Dendritic cell treated with granulocyte-macrophage colony-stimulating factor and Interleukin-4, amounts not matched to agents 40 ng/mL and 50 ng/mL, for 4 days (primary cell): Measurements from ENCODE around the gene IFT20.

Source experiments
- H3K27ac Mint-ChIP-seq: one replicate; pipeline ENCODE4 v1.8.0; 2022; ENCODE audit warnings: mild to moderate bottlenecking, mixed read lengths
- H3K27me3 Mint-ChIP-seq: one replicate; pipeline ENCODE4 v1.8.0; 2022; ENCODE audit warnings: mild to moderate bottlenecking, mixed read lengths
- H3K36me3 Mint-ChIP-seq: one replicate; pipeline ENCODE4 v1.8.0; 2022; ENCODE audit warnings: low read depth, mixed read lengths
- H3K4me1 Mint-ChIP-seq: one replicate; pipeline ENCODE4 v1.8.0; 2022; ENCODE audit warnings: low read depth, mixed read lengths
- H3K4me3 Mint-ChIP-seq: one replicate; pipeline ENCODE4 v1.8.0; 2022; ENCODE audit warnings: mild to moderate bottlenecking, moderate library complexity, mixed read lengths
- H3K9me3 Mint-ChIP-seq: one replicate; pipeline ENCODE4 v1.8.0; 2022; ENCODE audit warnings: mixed read lengths
- intact Hi-C: fragments of 100-400 bp; cut with micrococcal nuclease; formaldehyde crosslinking; loops from one replicate; pipeline ENCODE4 v1.15.0; 2022

IFT20 gene

GRCh38 chr17:28335959-28336871 lies 943 bp upstream of the IFT20 start:
- Mint-ChIP-seq H3K27ac (peak overlapping the region; percentile 76), H3K36me3 (peaks cover 58% of the 10 kb centered on the region), H3K27me3 (no peaks in the 10 kb centered on the region), H3K9me3 (no peaks in the 10 kb centered on the region), H3K4me3 (peak overlapping the region; percentile 98), H3K4me1 (peaks cover 54% of the 10 kb centered on the region)
- intact Hi-C loops = loop anchor here (1.0 kb wide), 2 partner anchors 17 to 21 kb away; partner anchors contain the start of genes POLDIP2 and TMEM97

GRCh38 chr17:28334666-28335200 lies 539 bp downstream of the IFT20 start:
- Mint-ChIP-seq H3K9me3 (no peaks in the 10 kb centered on the region), H3K4me3 (peak overlapping the region; percentile 98), H3K27me3 (no peaks in the 10 kb centered on the region), H3K36me3 (peaks cover 58% of the 10 kb centered on the region), H3K4me1 (peaks cover 54% of the 10 kb centered on the region), H3K27ac (peak overlapping the region; percentile 76)
- intact Hi-C loops = loop anchor here (1.0 kb wide), 2 partner anchors 15 to 23 kb away; partner anchors contain the start of genes POLDIP2 and TMEM97

- no peaks in the 10 kb centered on the region for H3K27me3 Mint-ChIP-seq
- H3K36me3 Mint-ChIP-seq = peaks cover 58% of the 10 kb centered on the region
- intact Hi-C loops = no loop called here
- peak overlapping the region; percentile 98 for H3K4me3 Mint-ChIP-seq
- H3K4me1 Mint-ChIP-seq = peaks cover 54% of the 10 kb centered on the region
- H3K9me3 Mint-ChIP-seq = no peaks in the 10 kb centered on the region
- peak overlapping the region; percentile 76 for H3K27ac Mint-ChIP-seq
Measured at GRCh38 chr17:28334171-28334570, 1.1 kb downstream of the IFT20 start.

- Mint-ChIP-seq H3K4me3 (no peak overlapping the region), H3K27me3 (no peaks in the 10 kb centered on the region), H3K36me3 (peaks cover 65% of the 10 kb centered on the region), H3K9me3 (no peaks in the 10 kb centered on the region), H3K4me1 (peaks cover 49% of the 10 kb centered on the region), H3K27ac (peak overlapping the region; percentile 76)
- intact Hi-C loops = no loop called here
Measured at GRCh38 chr17:28333083-28333746, 2.1 kb downstream of the IFT20 start.

- no peak overlapping the region for H3K27ac Mint-ChIP-seq
- peaks cover 69% of the 10 kb centered on the region for H3K36me3 Mint-ChIP-seq
- no peaks in the 10 kb centered on the region for H3K9me3 Mint-ChIP-seq
- intact Hi-C loops = no loop called here
- no peak overlapping the region for H3K4me3 Mint-ChIP-seq
- H3K4me1 Mint-ChIP-seq = peaks cover 36% of the 10 kb centered on the region
- H3K27me3 Mint-ChIP-seq = no peaks in the 10 kb centered on the region
Measured at GRCh38 chr17:28331891-28332420, 3.3 kb downstream of the IFT20 start.

GRCh38 chr17:28330671-28331070 lies 4.6 kb downstream of the IFT20 start:
- Mint-ChIP-seq H3K4me1 (peaks cover 33% of the 10 kb centered on the region), H3K27me3 (no peaks in the 10 kb centered on the region), H3K9me3 (no peaks in the 10 kb centered on the region), H3K27ac (no peak overlapping the region), H3K36me3 (peaks cover 72% of the 10 kb centered on the region), H3K4me3 (no peak overlapping the region)
- intact Hi-C loops = no loop called here

- no peak overlapping the region for H3K27ac Mint-ChIP-seq
- peaks cover 61% of the 10 kb centered on the region for H3K36me3 Mint-ChIP-seq
- no peaks in the 10 kb centered on the region for H3K9me3 Mint-ChIP-seq
- H3K27me3 Mint-ChIP-seq = no peaks in the 10 kb centered on the region
- H3K4me3 Mint-ChIP-seq = no peak overlapping the region
- peaks cover 26% of the 10 kb centered on the region for H3K4me1 Mint-ChIP-seq
- intact Hi-C loops = no loop called here
Measured at GRCh38 chr17:28328325-28328724, 6.9 kb downstream of the IFT20 start.

- peaks cover 61% of the 10 kb centered on the region for H3K36me3 Mint-ChIP-seq
- no peaks in the 10 kb centered on the region for H3K9me3 Mint-ChIP-seq
- H3K27ac Mint-ChIP-seq = no peak overlapping the region
- H3K4me1 Mint-ChIP-seq = peaks cover 20% of the 10 kb centered on the region
- H3K27me3 Mint-ChIP-seq = no peaks in the 10 kb centered on the region
- no peak overlapping the region for H3K4me3 Mint-ChIP-seq
- intact Hi-C loops = no loop called here
Measured at GRCh38 chr17:28327709-28328108, 7.6 kb downstream of the IFT20 start.

- peaks cover 58% of the 10 kb centered on the region for H3K36me3 Mint-ChIP-seq
- H3K9me3 Mint-ChIP-seq = no peaks in the 10 kb centered on the region
- H3K4me1 Mint-ChIP-seq = peaks cover 16% of the 10 kb centered on the region
- H3K4me3 Mint-ChIP-seq = no peak overlapping the region
- H3K27me3 Mint-ChIP-seq = no peaks in the 10 kb centered on the region
- intact Hi-C loops = no loop called here
- no peak overlapping the region for H3K27ac Mint-ChIP-seq
Measured at GRCh38 chr17:28327031-28327607, 8.2 kb downstream of the IFT20 start.

- H3K27ac Mint-ChIP-seq = no peak overlapping the region
- no peaks in the 10 kb centered on the region for H3K9me3 Mint-ChIP-seq
- no peak overlapping the region for H3K4me3 Mint-ChIP-seq
- intact Hi-C loops = no loop called here
- peaks cover 15% of the 10 kb centered on the region for H3K4me1 Mint-ChIP-seq
- peaks cover 48% of the 10 kb centered on the region for H3K36me3 Mint-ChIP-seq
- no peaks in the 10 kb centered on the region for H3K27me3 Mint-ChIP-seq
Measured at GRCh38 chr17:28326114-28326513, 9.2 kb downstream of the IFT20 start.

GRCh38 chr17:28325211-28325610 lies 10.1 kb downstream of the IFT20 start:
- intact Hi-C loops = no loop called here
- no peaks in the 10 kb centered on the region for H3K27me3 Mint-ChIP-seq
- H3K27ac Mint-ChIP-seq = peak overlapping the region; percentile 22
- H3K4me3 Mint-ChIP-seq = no peak overlapping the region
- H3K4me1 Mint-ChIP-seq = peaks cover 16% of the 10 kb centered on the region
- no peaks in the 10 kb centered on the region for H3K9me3 Mint-ChIP-seq
- H3K36me3 Mint-ChIP-seq = peaks cover 39% of the 10 kb centered on the region

GRCh38 chr17:28324781-28325180 lies 10.5 kb downstream of the IFT20 start:
- H3K9me3 Mint-ChIP-seq = no peaks in the 10 kb centered on the region
- intact Hi-C loops = no loop called here

GRCh38 chr17:28324267-28324745 lies 11.0 kb downstream of the IFT20 start:
- no peaks in the 10 kb centered on the region for H3K27me3 Mint-ChIP-seq
- H3K36me3 Mint-ChIP-seq = peaks cover 33% of the 10 kb centered on the region
- peak overlapping the region; percentile 22 for H3K27ac Mint-ChIP-seq
- peaks cover 25% of the 10 kb centered on the region for H3K4me1 Mint-ChIP-seq
- no peak overlapping the region for H3K4me3 Mint-ChIP-seq
- intact Hi-C loops = no loop called here
- no peaks in the 10 kb centered on the region for H3K9me3 Mint-ChIP-seq

More at GRCh38 chr17:28324781-28325180, 10.5 kb downstream of the IFT20 start:
- Mint-ChIP-seq H3K27me3 (no peaks in the 10 kb centered on the region), H3K4me3 (no peak overlapping the region), H3K4me1 (peaks cover 20% of the 10 kb centered on the region), H3K27ac (peak overlapping the region; percentile 22), H3K36me3 (peaks cover 35% of the 10 kb centered on the region)
